LNCAP (cell line): ENCODE data around the gene FAM168A.

Experiments used
- CTCF ChIP-seq: fragments of 450-650 bp; IDR thresholded peaks from 2 replicates; pipeline ENCODE4 v1.5.1; 2017; ENCODE audit warnings: mild to moderate bottlenecking

The FAM168A gene

GRCh38 chr11:73551677-73552076, 46.2 kb downstream of the FAM168A start:
- no peak for TF ChIP-seq CTCF

- no peak for TF ChIP-seq CTCF
Measured at GRCh38 chr11:73549376-73549775, 48.5 kb downstream of the FAM168A start.

GRCh38 chr11:73547706-73548595, 50.0 kb downstream of the FAM168A start:
- no peak for TF ChIP-seq CTCF

- no peak for TF ChIP-seq CTCF
Measured at GRCh38 chr11:73542175-73542574, 55.7 kb downstream of the FAM168A start.

GRCh38 chr11:73539506-73540084, 58.3 kb downstream of the FAM168A start:
- TF ChIP-seq CTCF = no peak

GRCh38 chr11:73538381-73538872, 59.5 kb downstream of the FAM168A start:
- TF ChIP-seq CTCF = no peak

GRCh38 chr11:73537969-73538368, 59.9 kb downstream of the FAM168A start:
- no peak for TF ChIP-seq CTCF
